GM18868 (cell line): ENCODE measurements around the gene CUX1.
A peak's percentile ranks its signal among the peaks of the same experiment; 100 is the strongest.
"Not testable (repeated sequence)": the region's sequence is repeated elsewhere in the genome, so short reads cannot be mapped to it uniquely, and the experiment has no call there.

Source experiments
- ATAC-seq: cut with Tn5 transposase; IDR thresholded peaks from one replicate; pipeline ENCODE4 v1.9.1; 2021; ENCODE audit warnings: mild to moderate bottlenecking, moderate library complexity; ENCODE audit not compliant: unreplicated experiment

The CUX1 gene

DNA sequence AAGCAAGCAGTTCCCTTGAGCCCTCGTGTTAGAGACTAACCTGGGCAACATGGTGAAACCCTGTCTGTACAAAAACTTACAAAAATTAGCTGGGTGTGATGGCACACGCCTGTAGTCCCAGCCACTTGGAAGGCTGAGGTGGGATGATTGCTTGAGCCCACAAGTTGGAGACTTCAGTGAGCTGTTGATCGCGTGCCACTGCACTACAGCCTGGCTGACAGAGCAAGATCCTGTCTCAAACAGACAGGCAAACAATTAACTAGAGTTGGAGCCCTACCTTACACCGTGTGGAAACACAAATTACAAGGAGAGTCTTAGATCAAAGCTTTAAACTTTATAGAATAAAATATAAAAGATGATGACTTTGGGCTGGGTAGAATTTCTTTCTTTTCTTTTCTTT, 219.5 kb downstream of the CUX1 start:
- no peak for ATAC-seq

GRCh38 chr7:102039706-102040105, 222.3 kb downstream of the CUX1 start:
- ATAC-seq: no peak

- ATAC-seq: no peak
Measured at GRCh38 chr7:102040569-102040968, 223.1 kb downstream of the CUX1 start.

DNA sequence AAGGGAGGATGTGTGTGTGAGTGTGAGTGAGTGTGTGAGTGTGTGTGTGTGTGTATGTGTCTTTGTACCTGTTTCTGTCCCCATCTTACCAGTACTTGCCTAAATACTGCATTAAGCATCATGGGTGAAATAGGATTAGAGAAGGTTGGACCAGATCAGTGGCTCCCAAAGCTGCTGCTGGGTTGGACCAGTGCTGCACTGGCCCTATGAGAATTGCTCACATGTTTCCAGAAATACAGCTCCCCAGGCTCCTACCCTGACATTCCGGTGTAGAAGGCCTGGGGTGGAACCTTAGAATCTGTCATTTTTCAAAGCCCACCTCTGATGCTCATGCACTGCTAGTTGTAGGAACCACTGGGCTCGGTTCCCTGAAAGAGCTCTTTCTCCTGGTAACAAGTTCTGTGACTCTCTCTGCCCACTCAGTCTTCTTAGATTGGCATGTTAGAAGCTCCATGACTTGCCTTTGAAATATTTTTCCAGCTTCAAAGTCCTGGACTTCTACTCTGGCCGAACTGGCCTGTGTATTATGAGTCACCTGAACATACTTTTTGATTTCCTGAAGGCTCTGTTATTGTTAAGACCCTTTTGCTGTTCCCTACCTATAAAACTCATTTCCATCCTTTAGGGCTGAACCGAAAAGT, 224.7 kb downstream of the CUX1 start:
- ATAC-seq: no peak

- not testable (repeated sequence) for ATAC-seq
Measured at GRCh38 chr7:102042796-102043195, 225.4 kb downstream of the CUX1 start.

GRCh38 chr7:102044641-102044983, 227.2 kb downstream of the CUX1 start:
- no peak for ATAC-seq

DNA sequence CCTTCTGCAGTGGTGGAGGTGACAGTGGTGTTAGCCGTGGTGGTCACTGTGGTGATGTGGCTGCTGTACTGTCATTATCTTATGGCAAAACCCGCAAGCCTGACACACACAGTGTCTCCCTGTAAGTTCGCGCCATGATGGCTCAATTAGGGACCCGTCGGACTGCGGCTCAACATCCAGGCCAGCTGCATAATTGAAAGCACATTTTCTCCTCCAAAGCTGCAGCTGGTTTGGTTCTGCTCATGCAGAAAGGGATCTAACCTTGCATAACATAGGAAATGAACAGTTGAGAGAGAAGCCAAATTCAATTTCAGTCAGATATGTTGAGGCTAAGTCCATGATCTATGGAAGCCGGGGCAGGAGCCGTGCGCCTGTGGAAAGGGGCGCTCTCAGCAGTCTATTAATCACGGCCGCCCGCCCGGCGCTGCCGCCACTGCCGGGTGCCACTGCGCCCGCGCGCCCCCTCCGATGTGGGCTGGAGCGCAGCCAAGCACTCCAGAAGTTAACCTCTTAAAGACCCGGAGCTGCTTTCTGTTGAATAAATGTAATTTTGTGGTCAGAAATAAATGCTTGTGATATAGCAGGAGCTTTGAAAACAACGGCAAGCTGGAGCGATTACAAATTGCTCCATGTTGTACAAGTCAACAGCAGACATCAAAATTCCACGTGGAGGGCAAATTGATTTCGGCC, 227.7 kb downstream of the CUX1 start:
- ATAC-seq: no peak

DNA sequence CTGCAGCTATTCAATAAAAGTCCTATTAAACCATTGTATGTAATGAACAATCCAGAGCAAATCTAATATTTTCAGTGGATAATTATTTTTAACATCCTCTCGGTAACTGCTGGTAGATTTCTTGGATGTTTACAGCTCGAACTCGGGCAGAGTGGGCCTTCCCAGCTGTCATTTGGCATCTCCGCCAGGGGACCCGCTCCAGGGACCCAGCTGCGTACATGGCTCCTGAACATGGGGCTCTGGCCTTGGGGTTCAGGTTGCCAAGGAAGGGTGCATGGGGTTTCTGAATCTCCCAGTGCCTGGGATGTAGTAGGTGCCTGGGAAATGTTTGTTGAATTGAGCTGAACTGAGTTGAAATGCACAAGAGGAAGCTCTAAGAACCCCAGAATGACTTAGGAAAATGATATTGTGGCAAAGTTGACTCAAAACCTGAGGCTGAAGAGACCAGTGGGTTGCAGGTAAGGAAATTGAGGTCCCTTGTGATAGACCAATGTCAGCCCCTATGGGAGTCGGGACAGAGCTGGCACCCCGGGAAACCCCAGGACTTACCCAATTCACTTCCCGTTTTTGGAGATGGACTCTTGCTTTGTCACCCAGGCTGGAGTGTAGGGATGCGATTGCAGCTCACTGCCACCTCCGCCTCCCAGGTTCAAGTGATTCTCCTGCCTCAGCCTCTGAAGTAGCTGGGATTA, 228.4 kb downstream of the CUX1 start:
- ATAC-seq: no peak

- ATAC-seq: no peak
Measured at GRCh38 chr7:102046373-102047117, 229.1 kb downstream of the CUX1 start.

GRCh38 chr7:102047167-102047566, 229.7 kb downstream of the CUX1 start:
- no peak for ATAC-seq

GRCh38 chr7:102049765-102050164, 232.3 kb downstream of the CUX1 start:
- no peak for ATAC-seq

DNA sequence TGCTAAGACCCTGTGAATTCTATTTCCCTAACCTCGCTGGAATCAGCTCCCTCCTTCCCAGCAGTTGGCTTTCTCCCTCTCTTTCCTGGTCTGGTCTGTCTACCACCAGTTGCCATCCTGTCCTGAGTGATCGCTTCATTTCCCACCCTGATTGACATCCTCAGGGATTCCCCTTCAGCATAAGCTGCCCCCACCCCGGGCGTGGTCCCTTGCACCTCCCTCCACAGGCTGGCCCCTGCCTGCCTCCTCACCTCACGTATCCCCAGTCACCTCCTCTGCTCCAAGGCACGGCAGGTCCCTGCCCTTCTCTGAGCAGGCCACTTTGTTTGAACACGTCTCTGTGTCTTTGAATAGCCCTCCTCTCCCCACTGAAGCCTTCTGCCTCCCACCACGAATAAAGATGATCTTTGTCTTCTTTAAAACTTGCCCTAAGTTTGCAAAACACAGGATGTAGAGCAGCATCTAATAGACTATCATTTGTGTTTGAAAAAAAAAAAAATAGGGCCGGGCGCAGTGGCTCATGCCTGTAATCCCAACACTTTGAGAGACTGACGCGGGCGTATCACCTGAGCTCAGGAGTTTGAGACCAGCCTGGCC, 233.5 kb downstream of the CUX1 start:
- no peak for ATAC-seq

DNA sequence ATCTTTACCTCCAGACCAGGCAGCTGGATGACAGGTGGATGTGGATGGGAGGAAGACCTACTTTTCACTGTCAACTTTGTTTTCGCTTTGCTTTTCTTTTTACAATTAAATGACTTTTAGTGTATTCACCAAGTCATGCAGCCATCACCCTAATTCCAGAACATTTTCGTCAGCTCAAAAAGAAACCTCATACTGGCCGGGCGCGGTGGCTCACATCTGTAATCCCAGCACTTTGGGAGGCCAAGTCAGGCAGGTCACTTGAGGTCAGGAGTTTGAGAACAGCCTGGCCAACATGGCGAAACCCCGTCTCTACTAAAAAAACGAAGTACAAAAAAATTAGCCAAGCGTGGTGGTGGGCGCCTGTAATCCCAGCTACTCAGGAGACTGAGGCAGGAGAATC, 234.3 kb downstream of the CUX1 start:
- ATAC-seq: not testable (repeated sequence)

DNA sequence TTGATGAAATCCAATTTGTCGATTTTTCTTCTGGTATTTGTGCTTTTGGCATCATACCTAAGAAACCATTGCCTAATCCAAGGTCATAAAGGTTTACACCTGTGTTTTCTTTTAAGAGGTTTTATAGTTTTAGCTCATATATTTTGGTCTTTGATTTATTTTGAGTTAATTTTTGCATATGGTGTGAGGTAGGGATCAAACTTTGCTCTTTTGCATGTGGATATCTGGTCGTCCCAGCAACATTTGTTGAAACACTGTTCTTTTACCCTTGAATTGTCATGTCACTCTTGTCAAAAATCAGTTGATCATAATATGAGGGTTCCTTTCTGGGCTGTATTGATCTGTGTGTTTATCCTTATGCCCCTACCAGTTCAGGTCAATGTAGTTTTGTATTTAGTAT, 236.7 kb downstream of the CUX1 start:
- no peak for ATAC-seq

GRCh38 chr7:102055181-102055976, 238.0 kb downstream of the CUX1 start:
- ATAC-seq: no peak

DNA sequence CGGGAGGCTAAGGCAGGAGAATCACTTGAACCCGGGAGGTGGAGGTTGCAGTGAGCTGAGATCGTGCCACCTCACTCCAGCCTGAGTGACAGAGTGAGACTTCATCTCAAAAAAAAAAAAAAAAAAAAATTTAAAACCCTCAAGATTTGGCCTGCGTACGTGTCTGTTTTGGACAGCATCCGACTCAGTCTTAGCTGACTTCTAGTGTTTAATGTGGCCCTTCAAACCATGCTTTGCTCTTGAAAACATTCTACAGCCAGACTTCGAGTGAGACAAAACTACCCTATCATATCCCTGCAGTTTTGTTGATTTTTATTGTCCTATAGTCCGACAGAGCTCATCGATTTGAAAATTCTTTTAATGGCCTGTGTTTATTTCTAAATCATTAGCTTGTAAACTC, 242.1 kb downstream of the CUX1 start:
- no peak for ATAC-seq

GRCh38 chr7:102061354-102061945, 244.0 kb downstream of the CUX1 start:
- no peak for ATAC-seq

DNA sequence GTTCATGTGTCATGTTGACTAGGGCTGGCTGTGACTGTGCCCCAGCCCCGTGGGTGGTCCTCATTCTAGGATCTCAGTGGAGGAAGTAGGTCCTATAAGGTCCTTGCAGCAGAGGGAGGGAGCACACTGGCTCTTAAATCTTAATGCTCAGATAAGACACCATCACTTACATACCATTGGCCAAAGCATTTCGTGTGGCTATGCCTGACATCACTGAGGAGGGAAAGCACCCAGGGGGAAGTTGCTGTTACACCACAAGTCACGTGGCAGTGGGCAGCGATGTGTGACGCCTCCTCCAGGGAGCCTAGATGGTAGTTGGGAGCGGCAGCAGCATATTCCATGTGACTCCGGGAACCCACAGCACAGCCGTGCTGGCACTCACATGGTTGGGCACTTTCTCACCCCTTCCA, 244.6 kb downstream of the CUX1 start:
- ATAC-seq: peak; percentile 91

DNA sequence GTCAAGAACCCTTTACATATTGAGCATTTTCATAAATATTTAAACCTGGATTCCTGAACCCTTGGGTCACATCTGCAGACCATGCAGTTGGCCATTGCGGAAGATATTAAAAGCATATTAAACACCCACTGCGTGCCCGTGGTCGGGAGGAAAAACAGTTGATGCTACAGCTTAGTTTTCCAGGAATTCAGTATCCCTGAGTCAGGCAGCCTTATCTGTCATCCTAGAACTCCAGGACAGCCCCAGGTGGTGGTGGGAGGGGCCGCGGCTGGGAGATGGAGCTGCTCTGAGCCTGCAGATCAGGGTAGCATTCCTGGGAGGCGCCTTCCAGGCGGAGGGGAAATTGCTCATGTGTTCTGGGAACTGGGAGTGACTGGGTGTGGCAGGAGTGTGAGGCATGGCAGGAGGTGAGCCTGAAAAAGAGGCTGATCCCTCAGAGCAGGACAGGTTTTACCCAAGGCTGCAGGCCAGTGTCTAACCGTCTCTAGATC, 246.3 kb downstream of the CUX1 start:
- ATAC-seq: no peak
